NCI-H2227 (cell line): ENCODE results near the gene NTHL1.

ENCODE experiments used
- DNase-seq: peaks from one replicate; lab custom pipeline; 2025; ENCODE audit not compliant: unreplicated experiment; lab: John Stamatoyannopoulos, UW

NTHL1 gene

DNA sequence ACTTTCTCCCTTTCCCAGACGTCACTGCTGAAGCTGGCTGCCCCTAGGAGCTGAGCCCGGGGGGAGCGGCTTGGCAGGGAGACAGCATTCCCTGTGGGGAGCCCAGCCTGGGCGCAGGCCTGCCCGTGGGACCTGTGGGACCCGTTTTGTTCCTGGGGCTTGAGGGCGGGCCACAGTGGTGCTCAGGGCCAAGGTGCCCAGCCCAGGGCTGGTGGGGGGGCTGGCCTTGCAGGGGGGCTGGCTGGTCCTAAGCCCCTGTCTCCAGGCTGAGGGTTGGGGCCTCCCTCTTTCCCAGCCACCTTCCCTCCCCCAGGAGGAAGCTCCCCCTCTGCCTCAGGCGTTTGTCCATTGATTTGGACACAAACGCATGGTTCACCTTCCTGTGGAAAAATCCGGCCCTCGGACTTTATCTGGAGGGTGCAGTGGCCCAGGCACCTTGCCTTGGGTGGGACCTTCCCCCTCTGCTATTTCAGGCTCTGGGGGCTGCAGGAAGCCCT lies 16.5 kb downstream of the NTHL1 start:
- no peak for DNase-seq

- no peak for DNase-seq
Measured at GRCh38 chr16:2030036-2030435, 17.6 kb downstream of the NTHL1 start.

DNA sequence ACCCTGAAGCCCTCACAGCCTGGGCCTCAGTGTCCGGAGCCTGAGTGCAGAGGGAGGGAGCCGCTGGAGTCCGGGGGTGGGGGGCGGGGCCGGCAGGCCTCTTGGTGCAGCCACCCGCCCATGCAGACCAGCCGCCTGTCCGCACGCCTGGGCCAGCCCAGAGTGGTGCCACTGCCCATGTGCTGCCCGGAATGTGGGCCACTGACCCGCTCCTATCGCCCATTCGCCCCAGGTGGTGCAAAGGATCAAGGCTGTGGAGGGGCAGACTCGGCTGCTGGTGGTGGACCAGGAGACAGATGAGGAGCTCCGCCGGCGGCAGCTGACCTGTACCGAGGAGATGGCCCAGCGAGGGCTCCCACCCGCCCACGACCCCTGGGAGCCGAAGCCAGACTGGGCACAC lies 18.3 kb downstream of the NTHL1 start:
- no peak for DNase-seq

DNA sequence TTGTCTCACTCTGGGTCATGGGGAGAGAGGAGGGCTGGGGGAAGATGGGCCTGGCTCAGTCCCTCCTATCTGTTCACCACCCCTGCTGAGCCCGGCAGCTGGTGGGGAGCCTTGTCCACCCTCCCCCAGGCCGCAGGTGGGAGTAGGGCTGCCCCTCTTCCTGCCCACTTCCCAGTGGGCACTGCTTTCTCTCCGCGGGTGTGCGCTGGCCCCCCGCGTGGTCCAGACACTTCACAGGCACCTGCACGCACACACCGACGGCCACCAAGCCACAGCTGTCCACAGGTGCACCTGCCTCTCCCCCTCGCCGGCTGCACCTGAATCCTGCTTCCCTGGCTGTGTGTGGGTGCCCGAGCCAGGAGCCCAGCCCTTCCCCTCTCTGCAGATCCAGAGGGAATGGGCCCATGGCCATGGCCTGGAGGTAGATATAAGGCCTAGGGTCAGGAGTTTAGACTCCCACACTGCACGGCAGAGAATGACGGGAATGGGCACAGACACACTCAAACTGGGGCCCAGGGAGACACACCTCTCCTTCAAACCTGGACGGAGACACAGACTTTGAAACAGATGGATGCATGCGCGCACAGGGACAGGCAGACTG lies 18.9 kb downstream of the NTHL1 start:
- no peak for DNase-seq

GRCh38 chr16:2028146-2028545 lies 19.5 kb downstream of the NTHL1 start:
- no peak for DNase-seq

- peak; percentile 62 for DNase-seq
Measured at GRCh38 chr16:2027024-2028010, 20.3 kb downstream of the NTHL1 start.

- peak; percentile 62 for DNase-seq
Measured at GRCh38 chr16:2026461-2027023, 21.1 kb downstream of the NTHL1 start, which contains the start of gene NHERF2. Gene NHERF2, plus strand, starts transcription at chr16:2026902. Its CDS starts 104 bp downstream, at chr16:2027006.

DNA sequence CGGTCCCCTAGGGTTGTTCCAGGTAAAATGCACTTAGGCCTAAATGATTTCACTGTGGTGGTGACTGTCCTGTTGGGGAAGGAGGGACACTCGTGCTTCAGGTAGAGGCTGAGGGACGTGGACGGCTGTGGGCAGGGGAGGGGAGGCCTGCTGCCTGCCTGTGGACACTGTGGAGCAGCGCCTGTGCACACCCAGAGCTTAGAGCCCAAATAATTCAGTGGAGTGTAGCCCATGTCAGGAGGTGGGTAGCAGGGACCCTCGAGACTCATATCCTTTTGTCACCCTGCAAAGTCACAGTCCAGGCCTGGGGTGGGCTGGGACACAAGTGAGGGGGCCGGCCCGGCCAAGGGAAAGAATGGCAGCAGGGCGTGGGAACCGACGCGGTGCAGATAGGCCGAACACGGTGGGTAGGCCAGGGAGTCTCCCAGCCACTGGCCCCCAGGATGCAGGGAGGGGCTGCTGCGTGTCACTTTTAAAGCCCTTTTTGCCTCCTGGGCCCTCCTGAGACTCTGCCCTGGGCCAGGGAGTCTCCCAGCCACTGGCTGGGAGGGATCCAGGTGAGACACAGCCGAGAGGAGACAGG lies 21.7 kb downstream of the NTHL1 start:
- DNase-seq, result no peak

DNA sequence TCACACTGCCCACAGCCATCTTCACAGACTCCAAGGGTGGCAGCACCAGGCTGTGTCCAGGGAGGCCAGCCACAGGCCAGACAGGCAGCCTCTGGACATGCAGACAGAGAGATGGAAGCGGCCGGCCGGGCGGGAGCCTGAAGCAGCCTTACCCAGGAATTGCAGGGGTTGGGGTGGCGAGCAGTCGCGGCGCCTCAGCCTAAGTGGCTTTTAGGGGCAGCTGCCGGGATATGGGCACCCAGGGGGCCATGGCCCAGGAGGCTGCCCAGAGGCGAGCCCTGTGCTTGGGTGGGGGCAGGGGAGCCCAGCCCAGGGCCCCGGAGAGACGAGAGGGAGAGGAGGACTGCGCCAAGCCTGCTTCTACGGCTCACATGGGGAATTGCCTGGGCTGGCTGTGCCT lies 22.4 kb downstream of the NTHL1 start:
- no peak for DNase-seq

DNA sequence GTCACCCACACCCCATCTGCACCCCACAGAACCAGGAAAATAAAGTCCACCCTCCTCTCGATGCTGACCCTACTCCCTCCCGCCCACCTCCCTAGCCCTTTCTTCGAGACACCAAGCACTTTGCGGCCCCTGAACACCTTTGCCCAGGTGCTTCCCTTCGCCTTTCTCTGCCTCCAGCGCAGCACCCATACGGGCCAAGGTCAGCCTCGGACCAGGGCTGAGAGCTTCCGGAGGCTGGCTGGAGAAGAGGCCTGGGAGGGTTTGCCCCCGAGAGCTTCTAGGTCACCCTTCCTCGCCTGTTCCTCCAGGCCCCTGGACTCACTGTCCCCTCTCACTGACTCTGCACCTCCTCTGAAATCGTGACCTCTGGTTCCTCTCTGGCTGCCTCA lies 23.6 kb downstream of the NTHL1 start:
- DNase-seq, result no peak

DNA sequence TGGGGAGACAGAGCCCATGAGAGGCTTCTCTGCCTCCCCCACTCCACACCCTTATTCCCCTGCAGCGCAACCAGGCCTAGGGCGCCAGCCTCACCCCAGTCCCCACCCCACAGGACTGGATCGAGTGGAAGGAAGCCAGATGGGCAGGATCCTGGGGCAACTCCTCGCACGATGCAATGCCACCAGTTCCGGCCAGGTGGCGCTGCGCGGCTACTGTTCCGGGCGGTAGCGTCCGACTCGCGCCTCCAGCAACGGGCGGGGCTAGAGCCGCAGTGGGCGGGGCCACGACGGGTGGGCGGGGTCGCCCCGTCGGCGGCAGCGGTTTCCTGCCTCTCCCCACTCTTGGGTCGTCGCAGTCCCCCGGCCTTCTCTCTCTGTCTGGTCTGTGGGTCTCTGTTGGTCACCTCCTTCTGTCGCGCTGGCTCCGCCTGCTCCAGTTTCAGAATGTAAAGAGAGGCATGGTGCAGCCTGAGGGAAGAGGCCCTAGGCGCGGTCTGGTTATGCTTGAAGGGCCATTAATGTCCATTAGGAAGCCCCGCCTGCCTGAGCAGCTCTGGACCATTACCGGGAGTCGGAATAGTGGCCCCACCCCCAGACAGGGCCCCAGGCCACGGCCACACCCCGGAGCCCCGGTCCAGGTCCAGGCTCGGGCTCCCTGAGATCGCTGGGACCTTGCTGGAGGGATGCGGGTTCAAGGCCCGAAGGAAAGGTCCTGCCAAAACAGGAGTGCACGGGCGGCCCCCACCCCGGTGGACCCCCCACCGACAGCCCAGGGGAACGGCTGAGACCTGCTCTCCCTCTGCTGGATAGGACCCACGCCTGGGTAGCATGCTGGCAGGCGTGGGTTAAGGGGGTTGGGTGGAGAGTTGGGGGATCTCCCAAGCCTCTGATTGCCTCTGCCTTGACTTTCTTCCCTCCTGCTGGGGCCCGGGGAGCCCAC lies 24.3 kb downstream of the NTHL1 start:
- peak; percentile 95 for DNase-seq

GRCh38 chr16:2022723-2023091 lies 24.9 kb downstream of the NTHL1 start:
- DNase-seq, result peak; percentile 65

DNA sequence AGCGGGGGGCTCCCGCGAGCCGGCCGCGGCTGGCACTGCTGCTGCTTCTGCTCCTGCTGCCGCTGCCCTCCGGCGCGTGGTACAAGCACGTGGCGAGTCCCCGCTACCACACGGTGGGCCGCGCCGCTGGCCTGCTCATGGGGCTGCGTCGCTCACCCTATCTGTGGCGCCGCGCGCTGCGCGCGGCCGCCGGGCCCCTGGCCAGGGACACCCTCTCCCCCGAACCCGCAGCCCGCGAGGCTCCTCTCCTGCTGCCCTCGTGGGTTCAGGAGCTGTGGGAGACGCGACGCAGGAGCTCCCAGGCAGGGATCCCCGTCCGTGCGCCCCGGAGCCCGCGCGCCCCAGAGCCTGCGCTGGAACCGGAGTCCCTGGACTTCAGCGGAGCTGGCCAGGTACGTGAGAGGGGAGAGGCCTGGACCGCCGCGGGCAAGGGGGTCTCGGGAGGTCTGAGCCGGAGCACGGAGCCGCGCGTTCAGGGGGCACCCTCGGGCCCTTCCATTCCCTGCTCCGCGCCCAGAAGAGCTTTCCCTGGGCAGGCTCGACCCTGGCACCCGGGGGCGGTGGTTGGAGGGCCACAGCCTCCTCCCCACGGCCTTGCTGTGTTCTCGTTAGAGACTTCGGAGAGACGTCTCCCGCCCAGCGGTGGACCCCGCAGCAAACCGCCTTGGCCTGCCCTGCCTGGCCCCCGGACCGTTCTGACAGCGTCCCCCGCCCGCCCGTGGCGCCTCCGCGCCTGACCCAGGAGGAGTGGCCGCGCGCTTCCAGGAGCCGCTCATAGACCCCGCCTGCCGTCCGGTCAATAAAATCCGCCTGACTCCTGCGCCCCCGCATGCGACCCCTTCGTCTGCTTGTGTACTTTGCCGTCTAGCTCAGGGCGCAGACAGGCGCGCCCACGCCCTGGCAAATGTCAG lies 27.5 kb downstream of the NTHL1 start:
- no peak for DNase-seq

GRCh38 chr16:2019518-2019920 lies 28.1 kb downstream of the NTHL1 start, which contains the start of gene NPW:
Gene NPW, plus strand, starts transcription at chr16:2019785.
- peak; percentile 28 for DNase-seq

GRCh38 chr16:2016407-2016922 lies 31.2 kb downstream of the NTHL1 start:
- peak; percentile 20 for DNase-seq

DNA sequence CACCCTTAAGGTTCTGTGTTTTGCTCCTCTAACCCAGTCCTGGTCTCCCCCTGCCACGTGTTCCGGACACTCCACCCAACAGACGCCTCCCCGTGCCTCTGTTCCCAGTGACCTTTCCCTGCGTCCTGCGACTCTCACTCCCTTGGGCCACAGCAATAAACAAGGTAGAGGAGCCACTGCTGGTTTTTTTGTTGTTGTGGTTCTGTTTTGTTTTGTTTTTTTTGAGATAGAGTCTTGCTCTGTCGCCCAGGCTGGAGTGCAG lies 31.8 kb downstream of the NTHL1 start:
- DNase-seq, result no peak

- DNase-seq, result no peak
Measured at GRCh38 chr16:2015117-2015946, 32.3 kb downstream of the NTHL1 start.

GRCh38 chr16:2013527-2013926 lies 34.1 kb downstream of the NTHL1 start:
- no peak for DNase-seq
